SK-N-MC (cell line): ENCODE results near the gene ZHX3.

Source experiments
- DNase-seq: peaks from one replicate; pipeline ENCODE4 v3.0.0-alpha.2; 2011; ENCODE audit warnings: low read depth, low spot score
- H3K27ac ChIP-seq: fragments of 200-600 bp; sonication (generic); 2 replicates; pipeline ENCODE4 v1.5.1; 2016; ENCODE audit warnings: mixed run types
- H3K36me3 ChIP-seq: fragments of 200-600 bp; sonication (generic); 2 replicates; pipeline ENCODE4 v1.6.1; 2017; ENCODE audit warnings: antibody characterized with exemption, low read length, mixed read lengths; ENCODE audit not compliant: insufficient read depth
- H3K4me3 ChIP-seq: fragments of 200-600 bp; sonication (generic); 2 replicates; pipeline ENCODE4 v1.5.1; 2016
- H3K9ac ChIP-seq: fragments of 200-600 bp; sonication (generic); 2 replicates; pipeline ENCODE4 v1.8.0; 2017; ENCODE audit warnings: mixed run types, mixed read lengths; ENCODE audit not compliant: insufficient read length
- H3K9me3 ChIP-seq: fragments of 200-600 bp; sonication (generic); 2 replicates; pipeline ENCODE4 v1.6.1; 2017; ENCODE audit warnings: low read depth, mild to moderate bottlenecking, antibody characterized with exemption, low read length, moderate library complexity, mixed read lengths
- EZH2 ChIP-seq: fragments of 200-600 bp; sonication (generic); IDR thresholded peaks from one replicate; pipeline ENCODE4 v1.6.1; 2017; ENCODE audit warnings: antibody characterized with exemption
- FOXP2 ChIP-seq: optimal IDR thresholded peaks from 2 replicates; pipeline ENCODE3; 2011; ENCODE audit warnings: mild to moderate bottlenecking, moderate library complexity; ENCODE audit not compliant: insufficient read depth; ENCODE audit errors: extremely low read length, control extremely low read depth
- POLR2AphosphoS5 ChIP-seq: IDR thresholded peaks from 2 replicates; pipeline ENCODE4 v1.6.1; 2012; ENCODE audit warnings: mild to moderate bottlenecking, low read depth, low read length, borderline replicate concordance

The ZHX3 gene

GRCh38 chr20:41259309-41259708, 58.2 kb downstream of the ZHX3 start:
- H3K4me3 ChIP-seq, result no peak overlapping the region
- no peaks in the 10 kb centered on the region for H3K9me3 ChIP-seq
- H3K36me3 ChIP-seq, result no peaks in the 10 kb centered on the region
- H3K9ac ChIP-seq, result no peak overlapping the region
- no peak for DNase-seq
- TF ChIP-seq EZH2 (no peak), FOXP2 (no peak), POLR2AphosphoS5 (no peak)
- no peak overlapping the region for H3K27ac ChIP-seq

GRCh38 chr20:41258474-41258873, 59.1 kb downstream of the ZHX3 start:
- Histone ChIP-seq H3K4me3 (no peak overlapping the region), H3K27ac (no peak overlapping the region), H3K9me3 (no peaks in the 10 kb centered on the region), H3K36me3 (no peaks in the 10 kb centered on the region), H3K9ac (no peak overlapping the region)
- TF ChIP-seq EZH2 (no peak), POLR2AphosphoS5 (no peak), FOXP2 (no peak)
- DNase-seq, result no peak

DNA sequence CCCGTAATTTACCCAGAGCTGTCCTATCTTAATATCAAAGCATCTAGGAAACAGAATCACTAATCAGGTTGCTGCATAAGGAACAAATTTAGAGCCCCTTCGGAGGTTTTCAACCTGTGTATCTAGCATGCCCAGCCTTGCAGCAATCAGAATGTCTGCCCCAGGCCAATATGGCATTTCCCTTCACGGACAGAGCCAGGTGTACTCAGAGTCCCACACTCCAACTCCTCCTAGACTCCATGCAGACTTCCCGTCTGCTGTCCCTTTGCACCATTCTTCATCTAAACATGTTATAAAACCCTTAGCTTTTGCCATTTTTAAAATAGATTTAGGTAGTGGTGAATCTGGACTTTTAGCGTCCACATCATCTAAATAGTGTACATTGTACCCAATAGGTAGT, 61.0 kb downstream of the ZHX3 start:
- DNase-seq, result no peak
- no peak overlapping the region for H3K27ac ChIP-seq
- no peak overlapping the region for H3K4me3 ChIP-seq
- no peak overlapping the region for H3K9ac ChIP-seq
- H3K36me3 ChIP-seq, result no peaks in the 10 kb centered on the region
- TF ChIP-seq FOXP2 (no peak), EZH2 (no peak), POLR2AphosphoS5 (no peak)
- no peaks in the 10 kb centered on the region for H3K9me3 ChIP-seq

DNA sequence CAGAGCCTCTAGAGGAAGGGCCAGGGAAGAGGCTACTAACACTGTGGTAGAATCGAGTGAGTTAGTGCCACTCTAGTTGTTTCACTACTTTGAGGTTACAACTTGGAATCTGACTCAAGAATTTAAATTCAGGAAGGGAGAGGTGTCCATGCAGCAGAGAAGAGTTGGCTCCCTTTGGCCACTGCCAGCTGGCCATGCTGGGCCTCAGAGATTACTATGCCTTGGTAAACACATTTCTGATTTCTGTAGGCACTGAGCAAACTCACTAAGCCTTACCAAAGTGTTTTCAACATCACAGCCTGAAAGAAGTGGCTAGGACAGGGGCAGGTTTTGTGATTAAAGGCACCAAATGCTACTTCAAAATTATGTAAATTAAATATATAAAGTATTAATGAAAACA, 61.9 kb downstream of the ZHX3 start:
- H3K9ac ChIP-seq, result no peak overlapping the region
- TF ChIP-seq POLR2AphosphoS5 (no peak), FOXP2 (no peak), EZH2 (no peak)
- DNase-seq, result no peak
- no peak overlapping the region for H3K4me3 ChIP-seq
- no peak overlapping the region for H3K27ac ChIP-seq
- H3K36me3 ChIP-seq, result no peaks in the 10 kb centered on the region
- H3K9me3 ChIP-seq, result no peaks in the 10 kb centered on the region

- no peak for DNase-seq
- Histone ChIP-seq H3K9ac (no peak overlapping the region), H3K4me3 (no peak overlapping the region), H3K27ac (no peak overlapping the region), H3K36me3 (no peaks in the 10 kb centered on the region), H3K9me3 (no peaks in the 10 kb centered on the region)
- no peak for TF ChIP-seq POLR2AphosphoS5
- TF ChIP-seq FOXP2, result no peak
- TF ChIP-seq EZH2, result no peak
Observed at GRCh38 chr20:41249411-41250281, 67.9 kb downstream of the ZHX3 start.

GRCh38 chr20:41248368-41249024, 69.0 kb downstream of the ZHX3 start:
- H3K4me3 ChIP-seq, result no peak overlapping the region
- no peaks in the 10 kb centered on the region for H3K9me3 ChIP-seq
- no peak overlapping the region for H3K9ac ChIP-seq
- no peak for DNase-seq
- no peak overlapping the region for H3K27ac ChIP-seq
- no peaks in the 10 kb centered on the region for H3K36me3 ChIP-seq
- TF ChIP-seq EZH2 (no peak), FOXP2 (no peak), POLR2AphosphoS5 (no peak)

DNA sequence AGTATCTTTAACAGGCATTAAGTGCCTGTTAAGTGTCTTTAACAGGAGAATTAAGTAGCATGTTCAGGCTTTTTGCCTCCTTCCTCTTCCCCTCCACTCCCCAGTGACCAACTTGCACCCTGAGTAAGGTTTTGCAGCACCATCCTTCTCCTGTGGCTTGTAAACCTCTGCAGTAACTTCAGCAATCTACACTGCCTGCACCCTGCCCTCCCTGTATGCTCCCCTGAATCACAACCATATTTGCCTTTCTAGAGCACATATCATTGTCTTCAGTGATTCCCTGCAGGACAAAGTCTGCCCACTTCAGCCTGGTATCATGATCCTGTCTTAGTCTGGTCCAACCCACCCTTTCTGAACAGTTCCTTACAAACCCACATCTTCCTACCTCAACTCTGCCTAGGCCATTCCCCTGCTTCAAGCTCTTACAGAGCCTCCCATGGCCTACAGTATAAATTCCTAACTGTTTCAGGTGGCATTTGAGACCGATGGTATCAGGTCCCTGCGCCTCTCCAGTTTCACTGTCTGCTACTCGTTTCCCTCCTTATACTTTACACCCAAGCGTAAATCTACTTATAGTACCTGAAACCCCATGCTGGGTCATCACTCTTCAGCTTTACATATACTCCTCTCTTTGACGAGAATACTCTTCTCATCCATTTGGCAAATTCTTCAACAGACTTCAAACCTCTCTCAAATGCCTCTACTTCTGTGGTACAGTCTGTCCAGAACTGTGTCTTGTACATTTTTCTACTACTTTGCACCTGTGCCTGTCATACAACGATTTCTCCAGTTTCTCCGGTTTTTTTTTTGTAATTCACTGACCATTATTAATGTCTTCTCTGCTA, 69.8 kb downstream of the ZHX3 start:
- no peak overlapping the region for H3K4me3 ChIP-seq
- H3K27ac ChIP-seq, result no peak overlapping the region
- no peaks in the 10 kb centered on the region for H3K9me3 ChIP-seq
- no peak overlapping the region for H3K9ac ChIP-seq
- no peak for DNase-seq
- TF ChIP-seq EZH2 (no peak), FOXP2 (no peak), POLR2AphosphoS5 (no peak)
- no peaks in the 10 kb centered on the region for H3K36me3 ChIP-seq

- Histone ChIP-seq H3K36me3 (no peaks in the 10 kb centered on the region), H3K9me3 (no peaks in the 10 kb centered on the region), H3K9ac (no peak overlapping the region), H3K27ac (no peak overlapping the region), H3K4me3 (no peak overlapping the region)
- DNase-seq, result no peak
- TF ChIP-seq EZH2, result no peak
- no peak for TF ChIP-seq POLR2AphosphoS5
- no peak for TF ChIP-seq FOXP2
Observed at GRCh38 chr20:41245086-41245707, 72.3 kb downstream of the ZHX3 start.
